GM12878 (cell line): ENCODE results near the gene BSN. TPM values are rescaled to one million over a fixed set of nuclear protein-coding genes. Genes with fewer than 3 reads are reported as not detected.

Experiments used
- ATAC-seq: fragments of 200-7000 bp; cut with Tn5 transposase; 3 replicates; pipeline ENCODE4 v1.9.1; 2020; ENCODE audit warnings: mild to moderate bottlenecking, moderate library complexity
- BruUV-seq: library from RNA; stranded (reverse); fragments of 400-500 nt; replicated peaks from 2 replicates; lab custom pipeline; 2021; lab: Mats Ljungman, UMichigan
- CTCF ChIA-PET: fragments of 300-600 bp; sonication (Branson Sonifier 250); formaldehyde crosslinking; extraction: SDS; loops from one replicate; lab custom pipeline; 2021; ENCODE audit warnings: inconsistent platforms; lab: Yijun Ruan, JAX
- POLR2A ChIA-PET: fragments of 350-600 bp; formaldehyde crosslinking; extraction: SDS; loops from one replicate; lab custom pipeline; 2021; ENCODE audit warnings: inconsistent platforms; lab: Charles Lee
- RAD21 ChIA-PET: fragments of 300-600 bp; sonication (Branson Sonifier 250); formaldehyde crosslinking; loops from one replicate; lab custom pipeline; 2023; ENCODE audit warnings: antibody characterized with exemption; ENCODE audit not compliant: unreplicated experiment; lab: Charles Lee
- SMC1A ChIA-PET: fragments of 300-600 bp; sonication (Branson Sonifier 250); formaldehyde crosslinking; loops from one replicate; lab custom pipeline; 2023; ENCODE audit not compliant: unreplicated experiment, uncharacterized antibody; lab: Charles Lee
- DNase-seq: peaks from one replicate; pipeline ENCODE4 v3.0.0-alpha.2; 2011; ENCODE audit warnings: low read depth, low spot score
- FAIRE-seq: peaks from 3 replicates; lab custom pipeline; 2011; peaks lifted over from hg19 to GRCh38; lab: Jason Lieb, UNC
- H2AFZ ChIP-seq: 2 replicates; pipeline ENCODE4 v1.6.0; 2011; ENCODE audit warnings: low read depth, low read length, control low read depth; ENCODE audit not compliant: control insufficient read depth
- H3K27ac ChIP-seq: 2 replicates; pipeline ENCODE4 v1.5.1; 2011; ENCODE audit warnings: control low read depth; ENCODE audit not compliant: control insufficient read depth, insufficient read depth
- H3K27me3 ChIP-seq, 2 experiments: replicated peaks in 1 of 2; 2 replicates each; pipeline versions ENCODE4 v1.6.0 to v1.6.1; 2011; ENCODE audit warnings: low read length in 1 of 2; ENCODE audit not compliant: control insufficient read depth in 2 of 2, insufficient read depth in 2 of 2
- H3K36me3 ChIP-seq, 2 experiments: 2 replicates each; pipeline ENCODE4 v1.5.1; 2011; ENCODE audit warnings: low read length in 1 of 2; ENCODE audit not compliant: control insufficient read depth in 2 of 2, insufficient read depth in 2 of 2
- H3K4me1 ChIP-seq: 2 replicates; pipeline ENCODE4 v1.6.1; 2011; ENCODE audit warnings: mild to moderate bottlenecking, low read length, moderate library complexity, mixed read lengths; ENCODE audit not compliant: control insufficient read depth, insufficient read depth
- H3K4me2 ChIP-seq: 2 replicates; pipeline ENCODE4 v1.6.0; 2011; ENCODE audit warnings: control low read depth; ENCODE audit not compliant: control insufficient read depth, insufficient read depth
- H3K4me3 ChIP-seq: fragments of 200-600 bp; sonication (generic); 2 replicates; pipeline ENCODE4 v1.5.1; 2016
- H3K79me2 ChIP-seq: 2 replicates; pipeline ENCODE4 v1.6.0; 2011; ENCODE audit warnings: low read length; ENCODE audit not compliant: control insufficient read depth, insufficient read depth
- H3K9ac ChIP-seq: 2 replicates; pipeline ENCODE4 v1.8.0; 2011; ENCODE audit warnings: low read length, control low read depth, mixed read lengths; ENCODE audit not compliant: control insufficient read depth, insufficient read depth
- H3K9me3 ChIP-seq: replicated peaks from 3 replicates; pipeline ENCODE4 v1.5.1; 2011; ENCODE audit warnings: mild to moderate bottlenecking, low read length; ENCODE audit not compliant: control insufficient read depth, insufficient read depth
- H4K20me1 ChIP-seq: 2 replicates; pipeline ENCODE4 v1.6.0; 2011; ENCODE audit not compliant: control insufficient read depth, insufficient read depth
- DPF2 ChIP-seq: fragments of 450-650 bp; IDR thresholded peaks from 2 replicates; pipeline ENCODE4 v1.6.1; 2017; ENCODE audit warnings: mild to moderate bottlenecking
- FOXM1 ChIP-seq: IDR thresholded peaks from 2 replicates; pipeline ENCODE4 v1.6.1; 2012; ENCODE audit warnings: low read depth, mild to moderate bottlenecking, inconsistent platforms, low read length, moderate library complexity
- TAF1 ChIP-seq: IDR thresholded peaks from 2 replicates; pipeline ENCODE4 v1.6.1; 2011; ENCODE audit warnings: mild to moderate bottlenecking, low read depth, low read length, borderline replicate concordance
- ZNF24 ChIP-seq: fragments of 450-650 bp; IDR thresholded peaks from 2 replicates; pipeline ENCODE4 v1.6.1; 2017; ENCODE audit warnings: antibody characterized with exemption, mild to moderate bottlenecking
- ZNF274 ChIP-seq: IDR thresholded peaks from one replicate; pipeline ENCODE4 v1.8.0; 2011; ENCODE audit not compliant: insufficient read length, insufficient read depth
- ZZZ3 ChIP-seq: IDR thresholded peaks from 2 replicates; pipeline ENCODE4 v1.6.1; 2011; ENCODE audit warnings: low read depth; ENCODE audit not compliant: control insufficient read depth, insufficient read length
- WGBS: methylation state at CpG from one replicate; pipeline ENCODE4 v1.1.6; 2016; ENCODE audit warnings: low lambda C conversion rate; ENCODE audit not compliant: insufficient replicate concordance, insufficient coverage; ENCODE audit errors: missing lambda C conversion rate; 5-methylcytosine and 5-hydroxymethylcytosine counted together
- in situ Hi-C: fragments of 300-500 bp; cut with MboI; formaldehyde crosslinking; loops from 9 replicates; pipeline ENCODE4 v1.14.3; 2018; ENCODE audit warnings: mixed read lengths
- intact Hi-C: fragments of 100-400 bp; cut with micrococcal nuclease; formaldehyde crosslinking; loops from one replicate; pipeline ENCODE4 v1.14.2; 2022; ENCODE audit not compliant: unreplicated experiment
- polyA plus RNA-seq, 11 experiments: library from polyadenylated mRNA; depleted of rRNA in 4 of 11; unstranded in 6 of 11; stranded (reverse) in 5 of 11; fragments of >200 nt; fragmentation: Nextera tagmentation in 4 of 11; fragmentation: Illumina TruSeq in 1 of 11; extraction: Ambion mirVana in 4 of 11; extraction: Trizol in 1 of 11; gene quantifications; 1 replicate in 1 of 11; 2 replicates in 10 of 11; pipeline versions ENCODE4 v1.2.1 to v1.2.3, GENCODE V29; 2011 to 2016; ENCODE audit warnings: inconsistent platforms in 2 of 11, missing spikeins in 2 of 11, low read depth in 1 of 11
- total RNA-seq, 4 experiments: library from RNA; depleted of rRNA in 3 of 4; stranded (reverse); fragments of >200 nt in 3 of 4; fragmentation: Illumina TruSeq in 1 of 4; extraction: Trizol in 1 of 4; gene quantifications; 2 replicates each; pipeline versions ENCODE4 v1.2.1 to v1.2.3, GENCODE V29; 2013 to 2021
- TF ChIP-seq, protein P1 (sequence below): fragments of 450-650 bp; IDR thresholded peaks from 2 replicates; pipeline ENCODE4 v1.6.1; 2017; ENCODE audit warnings: antibody characterized with exemption, mild to moderate bottlenecking, moderate library complexity
- TF ChIP-seq, protein P2 (sequence below): fragments of 450-650 bp; formaldehyde crosslinking; IDR thresholded peaks from 2 replicates; pipeline ENCODE4 v1.4.0; 2022; ENCODE audit warnings: mild to moderate bottlenecking, moderate library complexity

BSN gene
- total and polyA plus RNA-seq, 10 of the 15 experiments (the other 5 are each of a cell fraction or from before 2014, with no cell fraction given) = under 0.01 to 0.19 (median 0.05) TPM; not detected in 1

DNA sequence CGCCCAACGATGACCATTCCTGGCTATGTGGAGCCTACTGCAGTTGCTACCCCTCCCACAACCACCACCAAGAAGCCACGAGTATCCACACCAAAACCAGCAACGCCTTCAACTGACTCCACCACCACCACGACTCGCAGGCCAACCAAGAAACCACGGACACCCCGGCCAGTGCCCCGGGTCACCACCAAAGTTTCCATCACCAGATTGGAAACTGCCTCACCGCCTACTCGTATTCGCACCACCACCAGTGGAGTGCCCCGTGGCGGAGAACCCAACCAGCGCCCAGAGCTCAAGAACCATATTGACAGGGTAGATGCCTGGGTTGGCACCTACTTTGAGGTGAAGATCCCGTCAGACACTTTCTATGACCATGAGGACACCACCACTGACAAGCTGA lies 22.6 kb upstream of the BSN start:
- Histone ChIP-seq H3K4me2 (no peak overlapping the region), H3K9ac (no peak overlapping the region), H3K79me2 (no peaks in the 10 kb centered on the region), H4K20me1 (no peaks in the 10 kb centered on the region; the same call in 1 of the 2 replicates), H3K4me1 (no peaks in the 10 kb centered on the region), H3K27me3 (no peaks in the 10 kb centered on the region), H3K27ac (no peak overlapping the region), H3K36me3 (peaks cover 3 to 19% of the 10 kb centered on the region in 2 experiments; a peak in 3 of 4 replicates), H3K4me3 (no peak overlapping the region), H3K9me3 (no peaks in the 10 kb centered on the region), H2AFZ (no peak overlapping the region)
- in situ Hi-C loops (loop anchor here (10.0 kb wide), 1 partner anchor 143 kb away; the partner anchor contains the start of gene APEH), intact Hi-C loops (no loop called here)
- ATAC-seq (no peak), DNase-seq (no peak), FAIRE-seq (no peak)
- ChIA-PET RAD21 (no interaction called here), POLR2A (no interaction called here), CTCF (interaction anchor here (1.4 kb wide), 1 partner anchor 8 kb away, joined by 3 read pairs; no protein-coding TSS in a partner anchor), SMC1A (no interaction called here)
- no TSS peak for BruUV-seq
- TF ChIP-seq ZNF24 (no peak), FOXM1 (no peak), DPF2 (no peak), ZNF274 (no peak), TAF1 (no peak), ZZZ3 (no peak)
- TF ChIP-seq, protein P1, sequence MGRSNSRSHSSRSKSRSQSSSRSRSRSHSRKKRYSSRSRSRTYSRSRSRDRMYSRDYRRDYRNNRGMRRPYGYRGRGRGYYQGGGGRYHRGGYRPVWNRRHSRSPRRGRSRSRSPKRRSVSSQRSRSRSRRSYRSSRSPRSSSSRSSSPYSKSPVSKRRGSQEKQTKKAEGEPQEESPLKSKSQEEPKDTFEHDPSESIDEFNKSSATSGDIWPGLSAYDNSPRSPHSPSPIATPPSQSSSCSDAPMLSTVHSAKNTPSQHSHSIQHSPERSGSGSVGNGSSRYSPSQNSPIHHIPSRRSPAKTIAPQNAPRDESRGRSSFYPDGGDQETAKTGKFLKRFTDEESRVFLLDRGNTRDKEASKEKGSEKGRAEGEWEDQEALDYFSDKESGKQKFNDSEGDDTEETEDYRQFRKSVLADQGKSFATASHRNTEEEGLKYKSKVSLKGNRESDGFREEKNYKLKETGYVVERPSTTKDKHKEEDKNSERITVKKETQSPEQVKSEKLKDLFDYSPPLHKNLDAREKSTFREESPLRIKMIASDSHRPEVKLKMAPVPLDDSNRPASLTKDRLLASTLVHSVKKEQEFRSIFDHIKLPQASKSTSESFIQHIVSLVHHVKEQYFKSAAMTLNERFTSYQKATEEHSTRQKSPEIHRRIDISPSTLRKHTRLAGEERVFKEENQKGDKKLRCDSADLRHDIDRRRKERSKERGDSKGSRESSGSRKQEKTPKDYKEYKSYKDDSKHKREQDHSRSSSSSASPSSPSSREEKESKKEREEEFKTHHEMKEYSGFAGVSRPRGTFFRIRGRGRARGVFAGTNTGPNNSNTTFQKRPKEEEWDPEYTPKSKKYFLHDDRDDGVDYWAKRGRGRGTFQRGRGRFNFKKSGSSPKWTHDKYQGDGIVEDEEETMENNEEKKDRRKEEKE = no peak
- TF ChIP-seq, protein P2, sequence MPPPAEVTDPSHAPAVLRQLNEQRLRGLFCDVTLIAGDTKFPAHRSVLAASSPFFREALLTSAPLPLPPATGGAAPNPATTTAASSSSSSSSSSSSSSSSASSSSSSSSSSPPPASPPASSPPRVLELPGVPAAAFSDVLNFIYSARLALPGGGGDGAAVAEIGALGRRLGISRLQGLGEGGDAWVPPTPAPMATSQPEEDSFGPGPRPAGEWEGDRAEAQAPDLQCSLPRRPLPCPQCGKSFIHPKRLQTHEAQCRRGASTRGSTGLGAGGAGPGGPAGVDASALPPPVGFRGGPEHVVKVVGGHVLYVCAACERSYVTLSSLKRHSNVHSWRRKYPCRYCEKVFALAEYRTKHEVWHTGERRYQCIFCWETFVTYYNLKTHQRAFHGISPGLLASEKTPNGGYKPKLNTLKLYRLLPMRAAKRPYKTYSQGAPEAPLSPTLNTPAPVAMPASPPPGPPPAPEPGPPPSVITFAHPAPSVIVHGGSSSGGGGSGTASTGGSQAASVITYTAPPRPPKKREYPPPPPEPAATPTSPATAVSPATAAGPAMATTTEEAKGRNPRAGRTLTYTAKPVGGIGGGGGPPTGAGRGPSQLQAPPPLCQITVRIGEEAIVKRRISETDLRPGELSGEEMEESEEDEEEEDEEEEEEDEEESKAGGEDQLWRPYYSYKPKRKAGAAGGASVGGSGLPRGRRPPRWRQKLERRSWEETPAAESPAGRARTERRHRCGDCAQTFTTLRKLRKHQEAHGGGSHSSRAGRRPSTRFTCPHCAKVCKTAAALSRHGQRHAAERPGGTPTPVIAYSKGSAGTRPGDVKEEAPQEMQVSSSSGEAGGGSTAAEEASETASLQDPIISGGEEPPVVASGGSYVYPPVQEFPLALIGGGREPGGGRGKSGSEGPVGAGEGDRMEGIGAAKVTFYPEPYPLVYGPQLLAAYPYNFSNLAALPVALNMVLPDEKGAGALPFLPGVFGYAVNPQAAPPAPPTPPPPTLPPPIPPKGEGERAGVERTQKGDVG (CRISPR knock-in tag) = no peak
- 88% methylated on average over 16 of the region's 16 CpGs for WGBS
